Hematopoietic multipotent progenitor cell treated with erythropoietin and hydrocortisone succinate and interleukin-3 and kit ligand, for 17 days (in vitro differentiated cells): ENCODE results near the gene KIF18B.

ENCODE experiments used
- DNase-seq: peaks from one replicate; pipeline ENCODE4 v3.0.0-alpha.2; 2015; ENCODE audit warnings: low spot score

Gene KIF18B

DNA sequence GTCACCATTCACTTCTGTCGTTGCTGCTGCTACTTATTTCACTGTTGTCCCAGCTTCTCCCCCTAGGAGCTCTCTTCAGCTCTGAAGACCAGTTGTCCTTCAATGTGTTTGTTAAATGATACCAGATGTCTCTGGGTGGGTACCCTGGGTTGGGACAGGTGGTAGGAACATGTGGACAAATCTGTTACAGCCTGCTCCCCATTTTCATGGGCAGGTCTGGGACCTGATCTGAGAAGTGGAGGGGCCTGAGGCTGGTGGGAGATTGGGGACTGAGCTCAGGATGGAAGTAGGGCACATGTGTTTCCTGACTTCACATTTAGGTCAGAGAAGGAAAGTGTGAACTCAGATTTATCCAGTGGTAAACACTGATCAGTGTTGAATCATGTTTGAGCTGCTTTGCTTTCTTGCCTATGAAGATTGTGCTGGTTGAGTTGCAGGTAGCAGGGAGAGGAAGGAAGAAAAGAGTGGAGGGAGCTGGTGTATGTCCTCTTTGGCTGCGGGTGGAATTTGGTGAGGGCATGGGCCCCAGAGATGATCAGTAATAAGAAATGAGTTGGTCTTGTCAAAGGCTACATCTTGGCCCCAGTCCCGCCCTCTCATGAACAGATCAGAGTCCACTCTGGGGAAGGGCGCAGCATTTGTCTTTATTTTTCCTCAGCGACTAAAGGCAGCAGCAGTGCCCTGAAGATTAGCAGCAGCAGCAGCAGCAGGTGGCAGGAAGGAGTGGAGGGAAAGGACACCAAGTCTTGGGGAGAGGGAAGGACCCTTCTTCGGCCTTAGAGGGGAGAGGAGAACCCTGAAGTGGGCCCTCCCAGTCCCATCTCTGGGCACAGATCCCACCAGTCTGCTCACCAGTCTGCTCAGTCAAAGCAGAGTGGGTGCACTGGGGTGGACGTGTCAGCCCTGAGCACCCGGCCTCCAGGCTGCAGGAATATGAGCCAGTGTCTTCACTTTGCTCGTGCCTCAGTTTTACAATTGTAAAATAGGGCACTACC, 42.3 kb downstream of the KIF18B start:
- no peak for DNase-seq

DNA sequence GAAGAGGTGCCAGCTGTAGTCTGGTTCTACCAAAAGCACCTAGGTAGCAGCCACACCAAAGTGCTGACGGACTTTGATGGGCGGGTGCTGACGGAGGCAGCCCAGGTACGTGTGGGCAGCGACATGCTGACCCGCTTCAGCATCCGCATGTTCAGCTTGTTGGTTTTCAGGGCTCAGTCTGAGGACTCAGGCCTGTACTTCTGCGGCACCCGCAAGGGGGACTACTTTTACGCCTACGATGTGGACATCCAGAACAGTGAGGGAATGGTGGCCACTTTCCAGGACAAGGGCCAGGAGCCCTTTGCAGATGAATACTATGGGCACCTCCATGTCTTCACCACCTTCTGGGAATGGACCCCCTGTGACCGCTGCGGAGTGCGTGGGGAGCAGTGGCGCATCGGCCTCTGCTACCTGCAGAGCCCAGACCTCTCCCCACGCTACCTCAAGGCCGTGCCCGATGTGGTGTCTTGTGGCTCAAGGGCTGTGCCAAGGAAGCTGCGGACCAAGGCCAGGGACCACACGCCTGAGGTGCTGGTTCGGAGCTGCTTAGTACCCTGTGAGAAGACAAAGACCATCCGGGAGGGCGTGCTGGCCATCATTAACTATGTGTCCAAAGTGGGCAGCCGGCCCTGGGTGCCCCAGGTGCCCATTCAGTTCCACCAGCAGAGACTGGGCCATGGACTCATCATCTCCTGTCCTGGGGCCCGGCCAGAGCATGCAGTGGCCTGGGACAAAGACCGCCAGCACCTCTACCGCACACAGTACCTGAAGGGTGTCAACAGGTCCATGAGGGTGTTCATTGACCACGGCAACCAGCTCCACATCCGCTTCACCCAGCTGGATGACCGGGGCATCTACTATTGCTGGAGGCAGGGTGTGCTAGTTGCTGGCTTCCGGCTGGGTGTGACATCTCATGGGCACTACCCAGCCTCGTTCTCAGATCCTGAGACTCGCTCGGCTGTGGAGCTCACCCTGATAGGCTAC, 43.3 kb downstream of the KIF18B start:
- DNase-seq: no peak

DNA sequence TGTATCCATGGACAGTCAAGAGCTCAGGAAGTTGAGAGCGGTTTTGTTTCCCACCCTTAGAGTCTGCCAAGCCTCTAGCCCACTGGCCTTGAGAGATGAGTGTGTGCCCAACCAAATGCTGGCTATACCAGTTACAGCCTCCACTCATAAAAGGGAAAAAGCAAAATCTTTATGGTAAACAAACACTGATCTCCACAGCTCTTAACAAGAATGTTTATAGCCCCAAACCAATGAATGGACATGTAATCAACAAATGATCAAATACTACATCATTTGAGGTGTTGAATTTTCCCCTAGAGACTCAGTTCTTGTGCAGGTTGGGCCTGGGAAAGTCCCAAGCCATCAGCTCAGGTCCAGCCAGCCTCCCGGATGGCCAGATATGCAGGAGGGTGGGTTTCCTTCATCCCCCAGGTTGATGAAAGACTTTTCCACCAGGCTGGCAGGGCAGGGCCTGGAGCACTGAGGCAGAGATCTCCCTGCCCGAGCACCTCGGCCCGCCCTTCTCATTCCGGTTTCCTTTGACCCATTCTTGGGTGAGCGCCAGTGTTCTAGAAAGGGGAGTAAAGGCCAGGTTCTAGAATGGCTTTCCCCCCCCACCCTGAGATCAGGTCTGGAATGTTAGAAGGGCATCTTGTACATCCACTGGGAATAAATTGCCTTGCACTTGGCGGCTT, 44.4 kb downstream of the KIF18B start:
- DNase-seq: no peak

DNA sequence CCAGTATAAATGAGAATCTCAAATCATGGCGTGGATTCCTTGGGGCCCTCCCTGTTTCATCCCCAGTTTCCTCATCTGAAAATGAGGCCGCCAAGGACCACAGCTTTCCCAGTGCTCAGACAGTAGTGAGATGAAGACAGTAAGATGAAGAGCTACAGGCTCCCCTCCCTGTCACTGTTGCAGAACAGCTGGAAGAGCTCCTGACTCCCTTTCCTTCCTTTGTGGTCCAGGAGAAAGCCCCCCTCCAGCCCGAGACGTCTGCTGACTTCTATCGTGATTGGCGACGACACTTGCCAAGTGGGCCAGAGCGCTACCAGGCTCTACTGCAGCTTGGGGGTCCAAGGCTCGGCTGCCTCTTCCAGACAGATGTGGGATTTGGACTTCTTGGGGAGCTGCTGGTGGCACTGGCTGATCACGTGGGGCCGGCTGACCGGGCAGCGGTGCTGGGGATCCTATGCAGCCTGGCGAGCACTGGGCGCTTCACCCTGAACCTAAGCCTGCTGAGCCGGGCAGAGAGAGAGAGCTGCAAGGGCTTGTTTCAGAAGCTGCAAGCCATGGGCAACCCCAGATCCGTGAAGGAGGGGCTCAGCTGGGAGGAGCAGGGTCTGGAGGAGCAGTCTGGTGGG, 45.3 kb downstream of the KIF18B start:
- DNase-seq: no peak

DNA sequence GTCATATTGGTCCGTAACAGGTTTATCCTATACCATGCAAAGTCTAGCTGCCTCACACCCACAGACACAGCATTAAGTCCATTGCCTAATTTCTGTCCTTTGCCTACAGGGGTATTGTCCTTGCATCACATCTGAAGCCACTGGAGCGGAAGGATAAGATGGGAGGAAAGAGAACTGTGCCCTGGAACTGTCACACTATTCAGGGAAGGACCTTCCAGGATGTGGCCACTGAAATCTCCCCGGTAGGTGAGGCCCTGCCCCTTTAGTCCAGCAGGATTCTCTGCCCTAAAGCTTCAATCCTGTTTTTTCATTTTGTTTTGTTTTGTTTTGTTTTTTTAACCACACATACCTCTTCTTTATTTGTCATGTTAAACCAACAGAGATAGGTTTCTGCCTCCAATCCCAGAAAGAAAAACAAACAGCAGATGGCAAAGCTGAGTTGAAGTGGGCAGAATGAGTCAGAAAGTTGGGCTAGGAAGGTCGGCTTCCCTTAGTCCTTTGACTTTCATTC, 46.1 kb downstream of the KIF18B start:
- DNase-seq: no peak

DNA sequence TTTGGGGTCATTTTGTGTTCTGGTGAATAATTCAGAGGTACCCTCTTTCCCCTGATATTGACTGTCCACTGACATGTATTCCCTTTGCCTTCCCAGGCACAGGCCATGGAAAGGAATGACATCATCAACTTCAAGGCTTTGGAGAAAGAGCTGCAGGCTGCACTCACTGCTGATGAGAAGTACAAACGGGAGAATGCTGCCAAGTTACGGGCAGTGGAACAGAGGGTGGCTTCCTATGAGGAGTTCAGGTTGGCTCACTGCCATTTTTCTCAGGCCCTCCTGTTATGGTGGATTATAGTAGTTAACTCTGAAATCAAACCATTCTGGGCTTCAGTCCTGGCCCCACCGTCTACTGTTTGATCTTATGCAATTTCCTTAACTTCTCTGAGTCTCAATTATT, 46.7 kb downstream of the KIF18B start:
- DNase-seq: peak; percentile 34

DNA sequence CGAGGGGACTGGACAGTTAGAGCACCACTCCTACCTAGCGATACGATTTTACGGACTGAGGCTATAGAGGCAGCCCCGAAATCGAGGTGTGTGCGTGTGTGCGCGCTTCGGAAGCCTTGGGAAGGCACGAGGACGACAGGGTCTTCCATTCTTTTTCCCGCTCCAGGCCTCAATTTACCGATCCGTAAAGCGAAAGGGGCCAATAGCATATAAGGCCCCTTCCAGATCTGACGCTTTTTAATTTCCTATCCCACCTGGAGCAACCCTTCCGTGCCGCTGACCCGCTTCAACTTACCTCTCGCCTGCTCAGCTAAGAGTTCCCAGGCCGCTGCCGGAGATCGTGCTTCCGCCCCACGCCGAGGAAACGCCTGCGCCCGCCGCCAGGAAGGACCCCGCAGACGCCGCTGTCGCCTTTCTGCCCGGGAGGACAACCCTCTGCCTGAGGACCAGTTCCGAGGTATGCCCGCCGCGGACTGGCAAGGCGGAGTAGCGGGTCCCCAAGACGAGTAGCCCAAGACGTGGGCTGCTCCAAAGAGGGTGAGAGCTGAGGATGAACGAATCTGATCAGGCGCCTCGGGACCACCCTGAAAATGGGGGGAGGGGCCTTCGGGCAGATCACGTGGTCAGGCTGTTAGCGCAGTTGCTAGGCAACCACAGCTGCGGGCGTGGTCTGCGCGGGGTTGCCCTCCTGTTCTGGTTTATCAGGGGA, 48.3 kb downstream of the KIF18B start, which contains the start of gene EFTUD2:
EFTUD2 (minus strand) TSS at position 372 of the 709 bp plus-strand sequence. CDS start 4,924 bp downstream, outside the sequence.
- peak; percentile 95 for DNase-seq

DNA sequence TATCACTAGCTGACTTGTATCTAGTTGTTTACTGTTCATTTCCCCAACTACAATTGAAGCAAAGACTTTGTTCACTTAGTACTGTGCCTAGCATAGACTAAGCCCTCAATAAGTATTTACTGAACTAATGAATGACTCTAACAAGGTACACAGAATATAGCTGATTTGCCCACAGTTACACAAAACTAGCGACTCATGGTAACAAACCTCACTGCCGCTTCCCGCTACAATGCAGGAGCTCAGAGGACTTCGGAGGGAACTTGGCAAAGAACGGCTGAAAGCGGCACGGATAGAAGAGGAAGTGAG, 48.9 kb downstream of the KIF18B start:
- DNase-seq: no peak

DNA sequence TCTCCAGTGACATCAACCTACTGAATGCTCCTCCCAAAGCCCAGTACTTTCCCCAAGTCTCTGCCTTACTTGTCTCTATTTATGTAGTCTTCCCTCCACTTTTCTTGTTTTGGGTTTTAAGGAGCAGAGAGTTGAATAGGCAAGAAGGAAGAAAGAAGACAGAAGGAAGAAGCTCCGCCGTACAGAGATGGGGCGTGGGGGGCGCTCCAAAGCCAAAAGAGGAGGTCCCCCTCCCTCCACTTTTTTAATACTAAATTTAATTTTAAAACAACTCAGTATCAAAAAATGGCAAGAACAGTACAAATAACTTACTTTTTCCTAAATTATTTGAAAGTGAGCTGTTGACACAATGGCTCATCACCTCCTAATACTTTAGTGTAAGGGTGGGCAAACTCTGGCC, 52.9 kb downstream of the KIF18B start:
- DNase-seq: no peak

DNA sequence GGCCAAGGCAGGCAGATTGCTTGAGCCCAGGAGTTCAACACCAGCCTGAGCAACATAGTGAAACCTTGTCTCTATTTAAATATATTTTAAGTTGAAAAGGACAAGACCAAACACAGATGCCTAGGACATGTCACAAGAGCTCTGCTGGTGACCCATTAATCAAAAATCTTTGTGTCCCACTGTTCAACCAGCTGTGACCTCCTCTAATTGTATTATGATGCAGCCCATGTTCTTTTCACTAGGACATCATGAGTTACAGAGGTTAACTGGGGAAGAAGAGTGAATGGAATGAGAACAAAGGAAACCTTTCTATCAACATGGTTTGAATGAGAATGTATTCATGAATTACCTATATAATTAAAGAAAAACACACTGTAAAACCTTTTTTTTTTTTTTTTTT, 55.3 kb downstream of the KIF18B start:
- no peak for DNase-seq

DNA sequence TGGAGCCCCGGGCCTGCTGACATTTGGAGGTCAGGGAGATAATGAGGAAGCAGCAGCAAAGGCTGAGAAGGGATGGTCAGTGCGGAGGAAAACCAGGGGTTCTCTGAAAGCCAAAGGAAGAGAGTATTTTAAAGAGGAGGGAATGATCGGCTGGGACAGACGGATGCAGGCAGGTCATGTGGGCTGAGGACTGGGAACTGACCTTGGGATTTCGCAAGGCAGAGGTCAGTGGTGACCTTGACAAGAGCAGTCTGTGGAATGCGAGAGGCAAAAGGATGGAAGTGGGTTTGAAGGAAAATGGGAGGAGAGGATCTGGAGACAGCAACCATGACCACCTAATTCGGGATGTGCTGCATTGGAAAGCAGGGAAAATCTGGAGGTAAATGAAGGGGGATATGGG, 58.6 kb downstream of the KIF18B start:
- DNase-seq: no peak

DNA sequence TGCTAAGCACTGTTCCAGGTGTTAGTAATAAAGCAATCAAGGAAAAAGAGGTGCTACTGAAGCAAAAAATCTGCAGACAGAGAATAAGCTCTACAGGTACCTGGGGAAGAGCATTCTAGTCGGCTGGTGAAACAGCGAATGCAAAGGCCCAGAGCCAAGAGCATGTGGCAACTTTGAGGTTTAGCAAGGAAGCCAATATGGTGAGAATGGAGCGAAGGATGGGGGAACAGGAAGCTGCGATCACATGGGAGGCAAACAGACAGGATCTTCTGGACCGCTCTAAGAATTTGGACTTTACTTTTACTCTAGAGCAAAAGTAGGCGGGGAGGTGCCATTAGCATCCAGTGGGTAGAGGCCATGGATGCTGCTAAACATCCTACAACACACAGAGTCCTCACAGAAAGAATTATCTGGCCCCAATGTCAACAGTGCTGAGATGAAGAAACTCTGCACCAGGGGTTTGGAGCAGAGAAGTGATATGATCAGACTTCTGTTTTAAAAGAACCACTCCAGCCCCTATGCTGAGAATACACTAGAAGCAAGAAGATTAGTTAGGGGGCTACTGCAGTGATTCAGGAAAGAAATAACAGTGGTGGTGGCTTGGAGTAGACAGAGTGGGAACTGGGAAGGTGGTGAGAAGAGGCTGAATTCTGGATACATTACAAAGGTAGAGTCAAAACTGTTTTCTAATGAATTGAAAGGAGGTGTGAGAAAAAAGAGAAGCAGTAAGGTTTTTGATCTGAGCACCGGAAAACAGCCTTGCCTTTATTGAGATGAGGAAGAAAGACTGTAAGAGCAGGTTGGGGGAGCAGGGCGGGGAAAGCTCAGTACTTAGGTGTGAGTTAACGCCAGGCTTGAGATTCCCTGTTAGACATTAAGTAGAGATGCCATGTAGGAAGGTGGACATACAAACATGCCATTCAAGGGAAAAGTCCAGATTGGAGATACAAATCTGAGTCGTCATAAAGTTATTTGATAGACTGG, 59.3 kb downstream of the KIF18B start:
- DNase-seq: no peak

DNA sequence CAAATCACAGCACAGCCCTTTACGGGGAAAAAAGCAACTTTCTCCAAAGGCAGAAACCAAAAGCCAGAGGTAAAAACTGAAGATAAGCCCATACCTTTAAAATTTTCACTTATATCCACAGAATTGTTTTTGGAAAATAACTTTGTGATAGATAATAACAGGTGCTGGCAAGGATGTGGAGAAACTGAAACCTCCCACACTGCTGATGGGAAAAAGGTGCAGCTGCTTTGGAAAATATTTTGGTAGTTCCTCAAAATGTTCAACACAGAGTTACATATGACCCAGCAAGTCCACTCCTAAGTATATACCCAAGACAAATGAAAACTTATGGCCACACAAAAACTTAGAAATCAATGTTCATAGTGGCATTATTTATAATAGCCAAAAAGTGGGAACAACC, 60.6 kb downstream of the KIF18B start:
- no peak for DNase-seq

DNA sequence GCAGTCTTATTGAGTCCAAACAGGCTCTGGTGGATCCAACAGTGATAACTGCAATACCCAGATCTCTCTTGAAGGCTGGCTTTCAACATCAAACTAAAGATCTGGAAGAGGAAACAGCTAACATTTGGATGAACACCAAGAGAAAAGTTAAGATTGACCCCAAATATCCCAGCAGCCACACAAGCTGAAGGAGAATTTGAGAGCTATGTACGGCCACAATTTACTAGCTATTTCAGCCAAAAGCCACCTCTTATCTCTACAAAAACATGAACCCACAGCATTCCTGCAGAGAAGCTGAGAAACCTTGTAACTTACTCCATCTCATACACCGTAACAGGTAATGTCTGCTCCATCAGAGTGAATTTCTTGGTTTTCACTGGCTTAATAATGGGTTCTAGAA, 62.6 kb downstream of the KIF18B start:
- no peak for DNase-seq

DNA sequence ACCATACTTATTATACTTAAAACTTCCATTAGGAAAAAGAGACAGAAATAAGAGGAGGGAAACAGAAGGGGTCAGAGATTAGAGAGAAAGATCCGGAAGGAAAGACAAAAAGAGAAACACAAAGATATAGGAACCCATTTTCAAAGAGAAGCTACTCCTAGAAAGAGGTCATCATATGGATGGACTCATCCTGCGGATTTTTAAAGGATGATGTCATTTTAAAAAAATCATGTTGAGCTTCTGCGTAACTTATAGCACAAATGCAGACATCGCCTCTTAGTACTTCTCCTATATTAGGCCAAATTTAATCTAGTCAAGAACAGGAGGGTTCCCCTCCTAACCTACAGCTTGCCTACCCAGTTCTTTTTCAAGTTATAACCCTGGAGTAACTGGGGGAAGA, 66.4 kb downstream of the KIF18B start:
- DNase-seq: no peak

DNA sequence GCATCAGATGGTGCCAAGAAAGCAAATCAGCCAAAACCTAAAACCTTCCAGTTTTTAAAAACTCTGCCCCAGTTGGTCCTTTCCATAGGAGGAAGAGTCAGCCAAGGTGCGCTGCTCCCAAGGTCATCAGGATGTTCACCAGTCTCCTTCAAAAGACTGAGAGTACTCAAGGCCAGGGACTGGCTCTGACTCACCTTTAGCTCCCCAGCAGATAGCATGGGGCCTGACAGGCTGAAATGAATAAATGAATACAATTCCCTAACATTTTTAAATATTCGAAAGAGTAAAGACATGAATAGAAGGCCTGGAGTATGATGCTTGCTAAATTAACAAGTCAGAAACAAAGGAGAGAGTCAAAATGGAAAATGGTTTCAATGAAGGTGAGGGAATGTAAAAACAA, 67.5 kb downstream of the KIF18B start:
- no peak for DNase-seq

DNA sequence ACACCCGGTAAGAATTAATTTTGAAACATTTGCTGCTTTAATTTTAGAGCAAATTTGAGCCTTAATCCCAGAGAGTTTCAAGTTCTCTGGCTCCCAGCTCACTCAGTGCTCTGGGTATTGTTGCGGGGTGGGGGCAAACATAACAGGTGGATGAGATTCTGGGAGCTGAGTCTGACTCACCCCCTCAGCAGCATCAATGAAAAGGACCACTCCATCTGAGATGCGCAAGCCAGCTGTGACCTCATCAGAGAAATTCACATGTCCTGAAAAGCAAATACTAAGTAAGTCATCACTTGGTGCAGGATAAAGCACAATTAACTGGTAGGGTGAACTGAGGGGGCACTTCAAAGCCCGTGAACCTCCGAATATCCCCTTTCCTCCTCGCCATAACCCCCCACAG, 68.2 kb downstream of the KIF18B start:
- no peak for DNase-seq

DNA sequence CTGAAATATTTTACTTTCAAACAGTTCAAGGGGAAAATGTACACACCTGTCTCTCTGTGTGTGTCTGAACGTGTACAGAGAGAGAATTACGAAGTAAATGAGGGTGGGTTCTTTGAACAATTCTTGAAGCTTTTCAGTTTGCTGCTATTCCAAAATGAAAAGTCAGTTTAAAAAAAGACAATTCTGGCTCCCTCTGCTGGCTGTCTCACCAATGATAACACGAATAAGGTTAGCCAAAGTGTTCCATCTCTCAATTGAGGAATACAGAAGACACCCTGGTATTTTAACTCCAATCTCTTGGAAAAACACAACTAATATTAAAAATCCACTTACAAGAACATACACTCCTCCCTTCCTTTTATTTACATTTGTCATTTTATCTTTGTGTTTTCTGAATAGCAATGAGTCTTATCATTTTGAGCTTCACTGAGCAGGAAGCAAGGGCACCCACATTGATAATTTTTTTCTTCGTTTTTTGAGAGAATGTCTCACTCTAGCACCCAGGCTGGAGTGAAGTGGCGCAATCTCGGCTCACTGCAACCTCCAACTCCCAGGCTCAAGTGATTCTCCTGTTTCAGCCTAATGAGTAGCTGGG, 68.8 kb downstream of the KIF18B start:
- DNase-seq: peak; percentile 23

DNA sequence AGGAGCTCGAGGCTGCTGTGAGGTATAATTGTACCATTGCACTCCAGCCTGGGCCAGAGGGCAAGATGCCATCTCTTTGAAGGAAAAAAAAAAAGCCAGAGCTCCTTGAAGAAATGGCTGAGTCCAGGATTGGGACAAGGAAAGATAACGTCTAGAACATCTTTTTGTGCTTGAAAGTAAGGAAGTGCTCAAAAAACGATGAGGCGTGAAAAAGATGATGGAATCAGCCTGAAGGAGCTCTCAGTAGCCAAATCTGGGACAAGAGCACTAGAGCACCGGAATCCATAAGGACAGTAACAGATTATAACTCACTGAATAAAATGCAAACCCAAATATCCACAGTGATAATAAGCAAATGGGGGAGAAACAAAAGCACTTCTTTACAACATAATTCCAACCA, 70.5 kb downstream of the KIF18B start:
- DNase-seq: no peak
